Measurements from ENCODE around the gene UBL4B.
"Not testable (repeated sequence)": the region's sequence is repeated elsewhere in the genome, so short reads cannot be mapped to it uniquely, and the experiment has no call there.

UBL4B gene

DNA sequence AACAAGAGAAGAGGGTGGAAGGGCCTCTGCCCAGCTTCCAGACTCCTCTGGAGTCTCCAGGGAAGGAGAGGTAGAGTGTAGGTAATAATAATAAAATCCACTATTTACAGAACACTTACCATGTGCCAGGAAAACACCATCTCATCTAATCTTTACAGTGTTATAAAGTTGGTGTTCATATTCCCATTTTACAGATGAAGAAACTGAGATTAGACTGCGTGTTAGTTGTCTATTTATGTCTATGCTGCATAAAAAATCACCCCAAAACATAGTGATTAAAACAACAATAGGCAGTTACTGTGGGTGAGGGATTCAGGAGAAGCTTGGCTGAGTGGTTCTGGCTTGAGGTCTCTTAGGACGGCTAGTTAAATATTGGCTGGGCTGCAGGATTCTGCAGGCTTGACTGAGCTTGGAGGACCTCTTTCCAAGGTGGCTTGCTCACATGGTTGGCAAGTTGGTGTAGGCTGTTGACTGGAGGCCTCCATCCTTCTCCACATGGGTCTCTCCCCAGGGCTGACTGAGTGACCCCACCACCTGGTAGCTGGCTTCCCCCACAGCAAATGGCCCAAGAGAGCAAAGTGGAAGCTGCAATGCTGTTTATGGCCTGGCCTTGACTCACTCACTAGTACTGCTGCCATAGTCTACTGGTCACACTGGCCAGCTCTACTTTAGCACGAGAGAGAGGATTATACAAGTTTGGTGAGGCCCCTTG lies 35.3 kb upstream of the UBL4B start:
- H3K4me3 ChIP-seq (replicated peaks; ENCODE audit: low read depth, low read length): no peak overlapping the region
- no peak for TF ChIP-seq CTCF (IDR thresholded peaks at IDR 0.05; ENCODE audit: low read length, missing control alignments)
- no peak for DNase-seq (ENCODE audit: low read depth)

DNA sequence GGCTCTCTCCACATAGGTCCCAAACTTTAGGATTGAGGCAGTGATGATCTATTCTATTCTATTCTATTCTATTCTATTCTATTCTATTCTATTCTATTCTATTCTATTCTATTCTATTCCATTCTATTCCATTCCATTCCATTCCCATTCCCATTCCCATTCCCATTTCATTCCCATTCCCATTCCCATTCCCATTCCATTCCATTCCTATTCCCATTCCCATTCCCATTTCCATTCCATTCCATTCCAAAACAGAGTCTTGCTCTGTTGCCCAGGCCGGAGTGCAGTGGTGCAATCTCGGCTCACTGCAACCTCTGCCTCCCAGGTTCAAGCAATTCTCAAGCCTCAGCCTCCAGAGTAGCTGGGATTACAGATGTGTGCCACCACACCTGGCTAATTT lies 32.2 kb upstream of the UBL4B start:
- DNase-seq (ENCODE audit: low read depth); H3K4me3 ChIP-seq (replicated peaks; ENCODE audit: low read depth, low read length): not testable (repeated sequence)

- H3K4me3 ChIP-seq (replicated peaks; ENCODE audit: low read depth, low read length): no peak overlapping the region
- DNase-seq (ENCODE audit: low read depth): no peak
- TF ChIP-seq CTCF (IDR thresholded peaks at IDR 0.05; ENCODE audit: low read length, missing control alignments): no peak
These were observed 31.2 kb upstream of the UBL4B start for GRCh38 chr1:110081061-110081460.

GRCh38 chr1:110082477-110082876 lies 29.8 kb upstream of the UBL4B start:
- no peak overlapping the region for H3K4me3 ChIP-seq (replicated peaks; ENCODE audit: low read depth, low read length)
- no peak for TF ChIP-seq CTCF (IDR thresholded peaks at IDR 0.05; ENCODE audit: low read length, missing control alignments)
- no peak for DNase-seq (ENCODE audit: low read depth)

DNA sequence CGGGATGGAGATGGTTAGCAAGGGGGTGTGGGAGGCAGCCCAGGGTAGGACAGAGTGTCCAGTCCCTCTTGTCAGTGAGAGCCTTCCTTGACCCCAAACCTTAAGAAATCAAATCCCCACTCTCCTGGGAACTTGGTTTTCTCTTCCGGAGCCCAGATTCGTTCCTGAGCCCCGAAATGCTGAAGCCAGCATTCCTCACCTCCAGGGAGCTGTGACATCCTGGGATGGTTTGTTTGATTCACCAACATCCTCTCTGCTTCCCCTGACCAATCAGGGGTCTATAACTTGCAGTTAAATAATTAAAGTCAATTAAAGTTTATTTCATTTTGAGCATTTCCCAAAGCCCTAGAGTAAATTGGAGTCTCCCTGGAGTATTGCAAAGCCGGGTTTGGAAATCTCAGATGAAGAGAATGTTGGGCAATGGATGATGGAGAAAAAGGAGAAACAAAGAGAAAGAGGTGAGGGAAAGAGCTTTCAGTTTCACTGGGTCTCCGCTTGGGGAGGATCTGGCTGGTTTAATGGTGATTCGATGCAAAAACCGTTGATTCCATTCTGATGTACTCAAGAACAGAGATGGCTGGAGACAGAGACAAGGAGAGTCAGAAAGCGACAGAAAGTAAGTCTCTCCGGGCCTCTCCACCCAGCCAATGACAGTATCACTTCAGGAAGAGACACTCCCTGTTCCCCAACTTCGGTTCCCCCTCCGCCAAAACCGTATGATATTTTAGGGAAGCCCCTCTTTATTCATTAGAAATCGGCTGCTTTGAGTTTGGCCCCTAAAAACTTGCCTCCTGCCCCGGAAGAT lies 29.0 kb upstream of the UBL4B start:
- no peak for TF ChIP-seq CTCF (IDR thresholded peaks at IDR 0.05; ENCODE audit: low read length, missing control alignments)
- H3K4me3 ChIP-seq (replicated peaks; ENCODE audit: low read depth, low read length): no peak overlapping the region
- DNase-seq (ENCODE audit: low read depth): no peak

DNA sequence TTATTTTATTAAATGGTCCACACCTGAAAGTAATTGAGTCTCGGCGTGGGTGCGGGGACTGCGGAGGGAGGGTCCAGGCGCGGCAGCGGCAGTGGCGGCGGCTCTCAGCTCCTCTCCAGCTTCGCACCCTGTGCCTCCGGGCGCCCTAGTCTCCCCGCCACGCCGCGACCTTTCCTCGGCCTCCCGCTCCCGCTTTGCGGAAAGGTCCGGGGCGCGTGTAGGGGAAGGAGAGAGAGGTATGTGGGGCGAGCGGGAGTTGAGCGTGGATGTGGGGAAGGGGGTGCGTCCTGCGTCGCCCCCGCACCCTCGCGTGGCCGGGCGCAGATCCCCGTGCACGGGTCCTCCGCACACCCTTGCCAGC lies 28.4 kb upstream of the UBL4B start:
- H3K4me3 ChIP-seq (replicated peaks; ENCODE audit: low read depth, low read length): no peak overlapping the region
- TF ChIP-seq CTCF (IDR thresholded peaks at IDR 0.05; ENCODE audit: low read length, missing control alignments): no peak
- DNase-seq (ENCODE audit: low read depth): no peak

- TF ChIP-seq CTCF (IDR thresholded peaks at IDR 0.05; ENCODE audit: low read length, missing control alignments): no peak
- DNase-seq (ENCODE audit: low read depth): peak; percentile 36
- peak overlapping the region; percentile 49 for H3K4me3 ChIP-seq (replicated peaks; ENCODE audit: low read depth, low read length)
These were observed 27.8 kb upstream of the UBL4B start for GRCh38 chr1:110084227-110085078.

Data from fibroblast of pulmonary artery (primary cell).